Neutrophil (primary cell): Measurements from ENCODE around the gene TRMT1.
A peak's percentile ranks its signal among the peaks of the same experiment; 100 is the strongest.

ENCODE experiments used
- H3K27ac ChIP-seq: fragments of 200-600 bp; sonication (generic); 2 replicates; pipeline ENCODE4 v1.5.1; 2016; ENCODE audit warnings: mild to moderate bottlenecking, moderate library complexity
- H3K27me3 ChIP-seq: fragments of 200-600 bp; sonication (generic); 2 replicates; pipeline ENCODE4 v1.6.0; 2016; ENCODE audit warnings: mild to moderate bottlenecking
- H3K36me3 ChIP-seq: fragments of 200-600 bp; sonication (generic); 2 replicates; pipeline ENCODE4 v1.5.1; 2017
- H3K4me1 ChIP-seq, 2 experiments: fragments of 200-600 bp in 1 of 2; sonication (generic) in 1 of 2; 1 replicate in 1 of 2; 2 replicates in 1 of 2; pipeline versions ENCODE4 v1.5.1 to v1.6.1; 2013 to 2016; ENCODE audit warnings: low read depth in 1 of 2, low read length in 1 of 2, mild to moderate bottlenecking in 1 of 2, moderate library complexity in 1 of 2; ENCODE audit not compliant: control insufficient read depth in 1 of 2, insufficient read depth in 1 of 2
- H3K4me3 ChIP-seq, 2 experiments: fragments of 200-600 bp in 1 of 2; sonication (generic) in 1 of 2; 1 replicate in 1 of 2; 2 replicates in 1 of 2; pipeline ENCODE4 v1.5.1; 2013 to 2016; ENCODE audit warnings: low read depth in 1 of 2, low read length in 1 of 2, mild to moderate bottlenecking in 1 of 2, moderate library complexity in 1 of 2
- H3K9me3 ChIP-seq: fragments of 200-600 bp; sonication (generic); 2 replicates; pipeline ENCODE4 v1.5.1; 2016
- TF ChIP-seq, protein P1 (sequence below): fragments of 200-600 bp; sonication (generic); IDR thresholded peaks from 2 replicates; pipeline ENCODE4 v1.5.1; 2016; ENCODE audit warnings: antibody characterized with exemption

TRMT1 gene

DNA sequence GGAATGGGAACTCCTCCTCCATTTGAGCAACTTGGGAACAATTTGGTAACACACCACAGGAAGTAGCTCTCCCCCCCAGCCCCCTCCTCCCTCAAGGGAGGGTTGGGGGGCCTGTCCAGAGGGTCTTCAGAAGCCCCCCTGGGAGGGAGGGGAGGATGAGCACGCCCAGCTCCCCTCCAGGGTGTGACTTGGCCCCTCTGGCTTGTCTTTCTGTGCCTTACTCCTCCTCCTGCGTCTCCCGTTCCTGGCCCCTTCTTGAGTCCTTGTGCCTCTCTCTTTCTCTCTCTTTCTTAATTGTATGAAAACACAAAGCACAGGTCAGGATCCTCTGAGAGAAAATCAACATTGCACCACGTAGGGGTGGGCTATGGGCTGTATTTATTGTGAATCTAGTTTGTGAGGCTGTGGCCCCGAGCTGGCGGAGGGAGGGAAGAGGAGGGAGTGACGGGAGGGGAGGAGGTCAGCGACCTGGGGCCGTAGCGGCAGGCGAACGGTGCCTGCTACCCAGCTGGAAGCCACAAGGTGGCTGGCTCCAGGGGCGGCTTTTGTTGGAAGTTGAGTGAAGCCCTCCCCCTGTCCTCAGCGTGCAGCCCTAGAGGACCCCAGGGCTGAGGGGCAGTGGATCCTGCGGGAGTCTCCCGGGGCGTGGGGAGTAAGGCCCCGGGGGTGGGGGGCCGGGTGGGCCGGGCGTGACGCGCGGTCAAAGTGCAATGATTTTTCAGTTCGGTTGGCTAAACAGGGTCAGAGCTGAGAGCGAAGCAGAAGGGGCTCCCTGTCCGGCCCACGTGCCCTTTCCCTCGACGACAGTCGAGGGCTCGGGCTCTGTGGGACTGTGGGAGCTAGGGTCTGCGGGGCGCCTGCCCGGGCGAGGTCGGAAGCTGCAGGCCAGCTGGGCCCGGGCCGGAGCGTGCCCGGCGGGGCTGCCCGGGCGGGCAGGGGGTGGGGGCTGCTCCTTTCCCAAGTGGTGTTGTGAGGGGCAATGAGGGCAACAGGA is 20.3 kb downstream of the TRMT1 start:
- Histone ChIP-seq H3K27ac (peak overlapping the region; percentile 99), H3K27me3 (peaks cover 7% of the 10 kb centered on the region), H3K4me3 (peak overlapping the region; percentile 93 to 95), H3K4me1 (peaks cover 52 to 64% of the 10 kb centered on the region in 2 experiments), H3K36me3 (peaks cover 14% of the 10 kb centered on the region), H3K9me3 (no peaks in the 10 kb centered on the region)
- TF ChIP-seq, protein P1, sequence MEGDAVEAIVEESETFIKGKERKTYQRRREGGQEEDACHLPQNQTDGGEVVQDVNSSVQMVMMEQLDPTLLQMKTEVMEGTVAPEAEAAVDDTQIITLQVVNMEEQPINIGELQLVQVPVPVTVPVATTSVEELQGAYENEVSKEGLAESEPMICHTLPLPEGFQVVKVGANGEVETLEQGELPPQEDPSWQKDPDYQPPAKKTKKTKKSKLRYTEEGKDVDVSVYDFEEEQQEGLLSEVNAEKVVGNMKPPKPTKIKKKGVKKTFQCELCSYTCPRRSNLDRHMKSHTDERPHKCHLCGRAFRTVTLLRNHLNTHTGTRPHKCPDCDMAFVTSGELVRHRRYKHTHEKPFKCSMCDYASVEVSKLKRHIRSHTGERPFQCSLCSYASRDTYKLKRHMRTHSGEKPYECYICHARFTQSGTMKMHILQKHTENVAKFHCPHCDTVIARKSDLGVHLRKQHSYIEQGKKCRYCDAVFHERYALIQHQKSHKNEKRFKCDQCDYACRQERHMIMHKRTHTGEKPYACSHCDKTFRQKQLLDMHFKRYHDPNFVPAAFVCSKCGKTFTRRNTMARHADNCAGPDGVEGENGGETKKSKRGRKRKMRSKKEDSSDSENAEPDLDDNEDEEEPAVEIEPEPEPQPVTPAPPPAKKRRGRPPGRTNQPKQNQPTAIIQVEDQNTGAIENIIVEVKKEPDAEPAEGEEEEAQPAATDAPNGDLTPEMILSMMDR: peak; percentile 68

DNA sequence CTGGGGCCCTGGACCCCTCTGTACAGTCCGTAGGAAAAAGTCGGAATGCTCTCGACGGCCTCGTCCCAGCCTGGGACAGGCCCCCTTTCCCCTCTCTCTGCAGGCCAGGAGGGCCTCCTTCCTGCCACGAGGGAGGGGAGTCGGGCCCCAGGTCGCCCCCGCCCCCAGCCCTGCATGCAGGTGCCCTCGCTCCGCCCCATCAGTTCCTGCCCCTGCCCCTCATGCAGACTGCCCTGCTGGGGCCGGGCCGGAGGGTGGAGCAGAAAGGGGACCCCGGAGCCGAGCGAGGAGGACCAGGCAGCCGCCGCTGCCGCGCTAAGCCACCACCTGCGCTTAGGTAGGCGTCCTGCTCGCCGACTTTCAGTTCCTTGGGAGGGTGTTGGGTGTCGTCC is 21.2 kb downstream of the TRMT1 start:
- Histone ChIP-seq H3K27me3 (peaks cover 7% of the 10 kb centered on the region), H3K36me3 (peaks cover 7% of the 10 kb centered on the region), H3K4me3 (peak overlapping the region; percentile 93 to 95), H3K4me1 (peaks cover 44 to 55% of the 10 kb centered on the region in 2 experiments), H3K9me3 (no peaks in the 10 kb centered on the region), H3K27ac (peak overlapping the region; percentile 99)
- TF ChIP-seq, protein P1: no peak

DNA sequence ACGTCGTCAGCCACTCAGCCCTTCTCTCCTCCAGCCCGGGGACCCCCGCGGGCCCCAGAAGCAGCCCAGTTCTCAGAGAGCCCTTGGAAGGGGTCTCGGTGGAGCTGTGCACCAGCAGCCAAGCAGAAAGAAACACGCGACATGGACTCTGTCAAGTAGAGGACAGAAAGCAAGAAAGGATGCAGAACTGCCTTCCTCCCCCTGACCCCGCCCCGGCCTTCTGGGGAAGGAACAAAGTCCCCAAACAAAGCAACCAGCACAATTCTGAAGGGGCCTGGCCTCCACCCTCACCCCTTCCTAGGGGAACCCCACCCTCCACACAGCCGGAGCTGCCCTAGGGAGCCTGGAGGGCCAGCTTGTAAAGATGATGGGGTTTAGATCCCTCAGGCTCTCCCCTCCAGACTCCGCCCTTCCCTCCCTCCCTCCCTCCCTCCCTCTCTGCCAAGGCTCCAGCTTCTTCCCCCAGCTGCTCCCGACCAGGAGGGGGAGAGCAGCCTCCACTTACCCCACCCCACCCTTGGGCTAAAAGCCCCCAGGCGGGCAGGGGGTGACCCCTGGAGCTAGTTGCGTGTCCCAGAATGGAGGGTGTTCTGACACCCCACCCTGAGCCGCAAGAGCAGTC is 21.7 kb downstream of the TRMT1 start:
- H3K9me3 ChIP-seq: no peaks in the 10 kb centered on the region
- TF ChIP-seq, protein P1: no peak
- peaks cover 39 to 50% of the 10 kb centered on the region in 2 experiments for H3K4me1 ChIP-seq
- H3K4me3 ChIP-seq: peak overlapping the region; percentile 93 to 95
- H3K27me3 ChIP-seq: peaks cover 7% of the 10 kb centered on the region
- H3K27ac ChIP-seq: peak overlapping the region; percentile 99
- peaks cover 2% of the 10 kb centered on the region for H3K36me3 ChIP-seq

DNA sequence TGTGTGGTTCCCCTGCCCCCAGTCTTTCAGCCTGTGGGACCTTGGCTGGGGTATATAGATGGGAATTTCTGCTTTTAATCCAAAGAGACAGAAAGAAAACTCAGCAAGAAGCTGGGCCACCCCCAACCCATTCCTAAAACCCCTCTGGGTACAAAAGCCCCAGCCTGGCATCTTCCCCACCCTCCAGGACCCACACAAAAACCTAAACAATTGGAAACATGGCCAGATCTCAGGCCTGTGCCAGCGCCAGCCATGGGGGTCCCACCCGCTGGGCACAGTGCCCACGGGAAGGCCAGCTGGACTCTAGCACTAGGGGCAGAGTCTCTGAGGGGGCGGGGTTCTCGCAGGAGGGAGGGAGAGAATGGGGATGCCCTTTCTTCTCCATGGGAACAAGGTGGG is 22.4 kb downstream of the TRMT1 start:
- H3K27ac ChIP-seq: peak overlapping the region; percentile 99
- H3K4me3 ChIP-seq: peak overlapping the region; percentile 4 to 93

DNA sequence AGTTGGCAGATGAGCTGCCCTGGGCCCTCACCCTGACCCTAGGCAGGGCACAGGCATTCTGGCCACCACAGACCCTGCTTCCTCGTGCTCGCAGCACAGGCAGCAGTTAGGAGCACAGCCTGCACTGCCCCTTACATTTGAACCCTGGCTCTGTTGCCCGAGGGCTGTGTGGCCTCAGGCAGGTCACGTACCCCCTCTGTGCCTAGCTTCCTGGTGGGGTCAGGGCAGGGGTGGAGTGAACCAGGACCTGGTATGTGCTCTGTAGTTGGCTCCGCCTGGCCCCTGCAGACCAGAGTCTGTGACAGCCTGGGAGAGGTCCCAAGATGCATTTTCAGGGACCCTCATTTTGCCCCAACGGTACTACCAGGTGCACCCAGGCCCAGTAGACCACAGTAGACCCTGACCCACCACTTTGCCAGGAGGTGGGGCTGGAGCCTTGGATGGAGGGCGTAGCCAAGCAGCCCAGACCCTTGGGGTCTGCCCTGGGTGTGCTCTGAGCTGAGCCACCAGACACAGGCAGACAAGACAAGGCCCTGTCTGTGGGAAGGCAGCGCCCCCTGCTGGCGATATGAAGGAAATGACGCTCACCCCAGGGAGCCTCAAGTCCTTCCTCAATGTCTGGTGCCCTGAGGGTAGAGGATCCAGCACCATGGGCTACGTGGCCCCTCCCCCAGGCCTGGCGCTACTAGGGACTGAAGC is 23.0 kb downstream of the TRMT1 start:
- H3K36me3 ChIP-seq: no peaks in the 10 kb centered on the region
- no peaks in the 10 kb centered on the region for H3K9me3 ChIP-seq
- peak overlapping the region in 1 of 2 experiments; percentile 93 for H3K4me3 ChIP-seq
- peak overlapping the region; percentile 99 for H3K27ac ChIP-seq
- TF ChIP-seq, protein P1: peak; percentile 93
- H3K27me3 ChIP-seq: peaks cover 7% of the 10 kb centered on the region
- H3K4me1 ChIP-seq: peaks cover 31 to 43% of the 10 kb centered on the region in 2 experiments

More for the DNA sequence above, 22.4 kb downstream of the TRMT1 start:
- Histone ChIP-seq H3K4me1 (peaks cover 34 to 44% of the 10 kb centered on the region in 2 experiments), H3K9me3 (no peaks in the 10 kb centered on the region), H3K36me3 (no peaks in the 10 kb centered on the region), H3K27me3 (peaks cover 7% of the 10 kb centered on the region)
- TF ChIP-seq, protein P1: no peak
